Measurements from ENCODE around the gene CLCN5.
"Not testable (repeated sequence)": the region's sequence is repeated elsewhere in the genome, so short reads cannot be mapped to it uniquely, and the experiment has no call there.

Gene CLCN5

GRCh38 chrX:50003927-50004326, 81.5 kb downstream of the CLCN5 start:
- Histone ChIP-seq H3K9ac (no peak overlapping the region), H4K20me1 (peaks cover 6% of the 10 kb centered on the region; the same call in 1 of the 2 replicates), H3K4me2 (no peak overlapping the region), H3K4me3 (no peak overlapping the region), H3K27me3 (peaks cover 89% of the 10 kb centered on the region), H3K27ac (no peak overlapping the region), H3K9me3 (no peaks in the 10 kb centered on the region), H3K4me1 (no peaks in the 10 kb centered on the region), H3K36me3 (no peaks in the 10 kb centered on the region)
- no peak for TF ChIP-seq Cebpa-rat (IDR thresholded peaks at IDR 0.05)

DNA sequence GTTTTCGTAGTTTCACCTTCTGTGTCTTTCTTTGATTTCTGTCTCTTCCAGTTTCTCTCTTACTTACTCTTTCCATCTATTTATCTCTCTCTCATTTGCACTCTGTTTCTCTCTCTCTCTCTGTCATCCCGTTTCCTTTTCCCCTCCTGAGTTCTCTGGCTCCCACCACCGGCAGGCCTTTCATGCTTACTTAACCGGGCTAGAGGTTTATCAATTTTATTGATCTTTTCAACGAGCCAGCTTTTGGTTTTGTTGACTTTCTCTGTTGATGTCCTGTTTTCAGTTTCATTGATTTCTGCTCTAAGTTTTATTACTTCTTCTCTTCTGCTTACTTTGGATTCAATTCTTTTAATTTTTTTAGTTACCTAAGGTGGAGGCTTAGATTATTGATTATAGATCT, 103.2 kb downstream of the CLCN5 start:
- not testable (repeated sequence) for H3K4me1 ChIP-seq, H3K4me2 ChIP-seq, H3K27ac ChIP-seq, H4K20me1 ChIP-seq, H3K4me3 ChIP-seq, H3K9me3 ChIP-seq, H3K27me3 ChIP-seq, H3K36me3 ChIP-seq, H3K9ac ChIP-seq

GRCh38 chrX:50035126-50035525, 112.7 kb downstream of the CLCN5 start:
- peaks cover 40% of the 10 kb centered on the region for H3K27me3 ChIP-seq
- H3K36me3 ChIP-seq, result no peaks in the 10 kb centered on the region
- no peak overlapping the region for H3K4me2 ChIP-seq
- TF ChIP-seq Cebpa-rat (IDR thresholded peaks at IDR 0.05), result no peak
- no peaks in the 10 kb centered on the region for H3K9me3 ChIP-seq
- H3K4me3 ChIP-seq, result no peak overlapping the region
- H3K4me1 ChIP-seq, result no peaks in the 10 kb centered on the region
- H4K20me1 ChIP-seq, result no peaks in the 10 kb centered on the region
- H3K9ac ChIP-seq, result no peak overlapping the region
- no peak overlapping the region for H3K27ac ChIP-seq

- no peaks in the 10 kb centered on the region for H3K36me3 ChIP-seq
- no peak overlapping the region for H3K4me3 ChIP-seq
These were observed 114.0 kb downstream of the CLCN5 start for GRCh38 chrX:50036426-50036825.

GRCh38 chrX:50045823-50046222, 123.4 kb downstream of the CLCN5 start:
- no peak for TF ChIP-seq Cebpa-rat (IDR thresholded peaks at IDR 0.05)
- H3K9ac ChIP-seq, result no peak overlapping the region
- no peaks in the 10 kb centered on the region for H3K4me1 ChIP-seq
- no peak overlapping the region for H3K27ac ChIP-seq
- H3K36me3 ChIP-seq, result no peaks in the 10 kb centered on the region
- H3K4me3 ChIP-seq, result no peak overlapping the region
- peaks cover 57% of the 10 kb centered on the region for H3K27me3 ChIP-seq
- H3K4me2 ChIP-seq, result no peak overlapping the region
- H4K20me1 ChIP-seq, result peaks cover 7% of the 10 kb centered on the region; the same call in 1 of the 2 replicates
- H3K9me3 ChIP-seq, result no peaks in the 10 kb centered on the region

More at GRCh38 chrX:50036426-50036825, 114.0 kb downstream of the CLCN5 start:
- Histone ChIP-seq H3K4me1 (no peaks in the 10 kb centered on the region), H3K9me3 (no peaks in the 10 kb centered on the region), H4K20me1 (no peaks in the 10 kb centered on the region), H3K27ac (no peak overlapping the region), H3K4me2 (no peak overlapping the region), H3K27me3 (peaks cover 40% of the 10 kb centered on the region), H3K9ac (no peak overlapping the region)
- TF ChIP-seq Cebpa-rat (IDR thresholded peaks at IDR 0.05), result no peak

GRCh38 chrX:50049228-50049627, 126.8 kb downstream of the CLCN5 start:
- H3K4me1 ChIP-seq, result no peaks in the 10 kb centered on the region
- H3K9ac ChIP-seq, result no peak overlapping the region
- no peak for TF ChIP-seq Cebpa-rat (IDR thresholded peaks at IDR 0.05)
- no peak overlapping the region for H3K27ac ChIP-seq
- peaks cover 77% of the 10 kb centered on the region for H3K27me3 ChIP-seq
- no peak overlapping the region for H3K4me3 ChIP-seq
- no peak overlapping the region for H3K4me2 ChIP-seq
- H3K9me3 ChIP-seq, result no peaks in the 10 kb centered on the region
- no peaks in the 10 kb centered on the region for H3K36me3 ChIP-seq
- peaks cover 7% of the 10 kb centered on the region; the same call in 1 of the 2 replicates for H4K20me1 ChIP-seq

- TF ChIP-seq Cebpa-rat (IDR thresholded peaks at IDR 0.05), result no peak
- no peak overlapping the region for H3K27ac ChIP-seq
- H3K4me2 ChIP-seq, result no peak overlapping the region
- H3K4me1 ChIP-seq, result no peaks in the 10 kb centered on the region
- H3K9ac ChIP-seq, result no peak overlapping the region
- H3K27me3 ChIP-seq, result peaks cover 66% of the 10 kb centered on the region
- H4K20me1 ChIP-seq, result no peaks in the 10 kb centered on the region
- H3K9me3 ChIP-seq, result no peaks in the 10 kb centered on the region
- H3K4me3 ChIP-seq, result no peak overlapping the region
- H3K36me3 ChIP-seq, result no peaks in the 10 kb centered on the region
These were observed 131.8 kb downstream of the CLCN5 start for GRCh38 chrX:50054147-50054546.

- Histone ChIP-seq H3K4me2 (no peak overlapping the region), H3K9me3 (peaks cover 8% of the 10 kb centered on the region; the same call in 1 of the 2 replicates), H4K20me1 (no peaks in the 10 kb centered on the region), H3K27ac (no peak overlapping the region), H3K4me3 (no peak overlapping the region), H3K27me3 (peaks cover 51% of the 10 kb centered on the region), H3K9ac (no peak overlapping the region), H3K4me1 (no peaks in the 10 kb centered on the region), H3K36me3 (no peaks in the 10 kb centered on the region)
- no peak for TF ChIP-seq Cebpa-rat (IDR thresholded peaks at IDR 0.05)
These were observed 144.0 kb downstream of the CLCN5 start for GRCh38 chrX:50066318-50066937.

GRCh38 chrX:50067435-50068284, 145.3 kb downstream of the CLCN5 start:
- Histone ChIP-seq H3K27ac (no peak overlapping the region), H3K4me1 (no peaks in the 10 kb centered on the region), H3K9me3 (peaks cover 8% of the 10 kb centered on the region; the same call in 1 of the 2 replicates), H3K4me2 (no peak overlapping the region), H4K20me1 (no peaks in the 10 kb centered on the region), H3K36me3 (no peaks in the 10 kb centered on the region), H3K9ac (no peak overlapping the region), H3K4me3 (no peak overlapping the region), H3K27me3 (peaks cover 63% of the 10 kb centered on the region)
- TF ChIP-seq Cebpa-rat (IDR thresholded peaks at IDR 0.05), result no peak

- Histone ChIP-seq H3K4me3 (no peak overlapping the region), H3K36me3 (no peaks in the 10 kb centered on the region), H3K4me1 (no peaks in the 10 kb centered on the region), H3K9ac (no peak overlapping the region), H3K27me3 (peaks cover 69% of the 10 kb centered on the region), H4K20me1 (no peaks in the 10 kb centered on the region), H3K27ac (no peak overlapping the region), H3K9me3 (peaks cover 8% of the 10 kb centered on the region; the same call in 1 of the 2 replicates), H3K4me2 (no peak overlapping the region)
- TF ChIP-seq Cebpa-rat (IDR thresholded peaks at IDR 0.05), result no peak
These were observed 145.8 kb downstream of the CLCN5 start for GRCh38 chrX:50068285-50068563.

Data from BLaER1 (cell line).